ENCODE measurements around the gene MTOR.

Gene MTOR

DNA sequence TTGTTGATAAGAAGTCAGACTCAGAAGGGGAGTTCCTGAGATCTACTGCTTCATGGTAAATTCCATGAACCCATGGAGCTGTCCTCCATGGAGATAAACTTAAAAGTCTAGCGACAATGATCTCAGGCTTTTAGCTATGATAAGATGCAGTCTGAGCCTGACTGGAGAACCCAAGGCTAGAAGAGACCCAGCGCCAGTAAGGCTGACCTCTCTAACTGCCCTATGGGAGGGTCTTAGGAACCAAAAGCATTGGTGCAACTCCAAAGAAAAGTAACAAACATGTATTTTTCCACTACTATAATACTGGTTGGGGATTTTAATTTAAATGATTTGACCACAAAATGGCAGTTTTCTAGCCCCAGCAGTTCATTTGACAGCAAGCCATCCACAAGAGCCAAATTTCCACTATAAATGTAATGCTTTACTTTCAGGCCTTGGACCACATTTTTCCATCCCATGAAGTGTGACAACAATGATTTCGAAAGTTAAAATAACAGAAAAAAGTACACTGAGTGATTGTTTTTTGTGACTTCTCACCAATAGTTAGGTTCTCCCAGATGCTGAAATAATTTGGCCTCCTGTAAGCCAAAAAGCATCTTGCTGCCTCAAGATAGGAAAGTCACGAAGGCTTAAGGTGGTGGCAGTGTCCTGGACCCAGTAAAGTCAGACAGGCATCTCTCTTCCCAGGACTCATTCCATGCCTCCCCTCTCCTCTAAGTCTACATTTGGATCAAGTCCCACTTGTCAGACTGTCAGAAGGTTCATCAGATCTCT lies 119.5 kb downstream of the MTOR start:
- no peak overlapping the region for H3K4me3 ChIP-seq (ENCODE audit: low read depth, low read length)
- TF ChIP-seq, protein P1, sequence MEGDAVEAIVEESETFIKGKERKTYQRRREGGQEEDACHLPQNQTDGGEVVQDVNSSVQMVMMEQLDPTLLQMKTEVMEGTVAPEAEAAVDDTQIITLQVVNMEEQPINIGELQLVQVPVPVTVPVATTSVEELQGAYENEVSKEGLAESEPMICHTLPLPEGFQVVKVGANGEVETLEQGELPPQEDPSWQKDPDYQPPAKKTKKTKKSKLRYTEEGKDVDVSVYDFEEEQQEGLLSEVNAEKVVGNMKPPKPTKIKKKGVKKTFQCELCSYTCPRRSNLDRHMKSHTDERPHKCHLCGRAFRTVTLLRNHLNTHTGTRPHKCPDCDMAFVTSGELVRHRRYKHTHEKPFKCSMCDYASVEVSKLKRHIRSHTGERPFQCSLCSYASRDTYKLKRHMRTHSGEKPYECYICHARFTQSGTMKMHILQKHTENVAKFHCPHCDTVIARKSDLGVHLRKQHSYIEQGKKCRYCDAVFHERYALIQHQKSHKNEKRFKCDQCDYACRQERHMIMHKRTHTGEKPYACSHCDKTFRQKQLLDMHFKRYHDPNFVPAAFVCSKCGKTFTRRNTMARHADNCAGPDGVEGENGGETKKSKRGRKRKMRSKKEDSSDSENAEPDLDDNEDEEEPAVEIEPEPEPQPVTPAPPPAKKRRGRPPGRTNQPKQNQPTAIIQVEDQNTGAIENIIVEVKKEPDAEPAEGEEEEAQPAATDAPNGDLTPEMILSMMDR (IDR thresholded peaks at IDR 0.05; ENCODE audit: control insufficient read depth, extremely low read depth, insufficient read depth), result no peak
- no peak for DNase-seq (ENCODE audit: low read depth)

GRCh38 chr1:11138952-11139351 lies 123.4 kb downstream of the MTOR start:
- DNase-seq (ENCODE audit: low read depth), result no peak
- H3K4me3 ChIP-seq (ENCODE audit: low read depth, low read length), result no peak overlapping the region
- TF ChIP-seq, protein P1 (IDR thresholded peaks at IDR 0.05; ENCODE audit: control insufficient read depth, extremely low read depth, insufficient read depth), result no peak

DNA sequence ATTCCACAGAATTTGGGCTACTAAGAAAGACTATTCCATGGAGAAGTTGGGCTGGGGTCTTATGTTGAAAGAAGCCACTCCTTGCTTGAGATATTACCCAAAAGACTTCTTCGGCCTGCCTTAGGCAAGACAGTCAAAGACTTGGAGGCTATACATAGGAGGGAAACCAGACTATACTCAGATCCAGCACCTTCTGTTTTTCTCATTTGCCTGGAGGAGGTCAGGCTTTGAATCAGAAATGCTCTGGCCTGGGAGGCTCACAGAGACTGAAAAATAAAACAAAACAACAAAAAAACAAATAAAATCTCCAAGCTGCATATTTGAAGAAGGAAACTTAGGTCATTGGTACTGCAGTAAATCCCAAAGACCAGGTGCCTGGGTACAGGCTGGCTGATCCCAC lies 124.3 kb downstream of the MTOR start:
- DNase-seq (ENCODE audit: low read depth), result no peak
- H3K4me3 ChIP-seq (ENCODE audit: low read depth, low read length), result no peak overlapping the region
- TF ChIP-seq, protein P1 (IDR thresholded peaks at IDR 0.05; ENCODE audit: control insufficient read depth, extremely low read depth, insufficient read depth), result no peak

GRCh38 chr1:11134898-11135266 lies 127.5 kb downstream of the MTOR start:
- DNase-seq (ENCODE audit: low read depth), result no peak
- no peak overlapping the region for H3K4me3 ChIP-seq (ENCODE audit: low read depth, low read length)
- TF ChIP-seq, protein P1 (IDR thresholded peaks at IDR 0.05; ENCODE audit: control insufficient read depth, extremely low read depth, insufficient read depth), result no peak

- peak; percentile 63 for DNase-seq (ENCODE audit: low read depth)
- TF ChIP-seq, protein P1 (IDR thresholded peaks at IDR 0.05; ENCODE audit: control insufficient read depth, extremely low read depth, insufficient read depth), result no peak
- H3K4me3 ChIP-seq (ENCODE audit: low read depth, low read length), result no peak overlapping the region
Measured at GRCh38 chr1:11134251-11134897, 128.0 kb downstream of the MTOR start.

DNA sequence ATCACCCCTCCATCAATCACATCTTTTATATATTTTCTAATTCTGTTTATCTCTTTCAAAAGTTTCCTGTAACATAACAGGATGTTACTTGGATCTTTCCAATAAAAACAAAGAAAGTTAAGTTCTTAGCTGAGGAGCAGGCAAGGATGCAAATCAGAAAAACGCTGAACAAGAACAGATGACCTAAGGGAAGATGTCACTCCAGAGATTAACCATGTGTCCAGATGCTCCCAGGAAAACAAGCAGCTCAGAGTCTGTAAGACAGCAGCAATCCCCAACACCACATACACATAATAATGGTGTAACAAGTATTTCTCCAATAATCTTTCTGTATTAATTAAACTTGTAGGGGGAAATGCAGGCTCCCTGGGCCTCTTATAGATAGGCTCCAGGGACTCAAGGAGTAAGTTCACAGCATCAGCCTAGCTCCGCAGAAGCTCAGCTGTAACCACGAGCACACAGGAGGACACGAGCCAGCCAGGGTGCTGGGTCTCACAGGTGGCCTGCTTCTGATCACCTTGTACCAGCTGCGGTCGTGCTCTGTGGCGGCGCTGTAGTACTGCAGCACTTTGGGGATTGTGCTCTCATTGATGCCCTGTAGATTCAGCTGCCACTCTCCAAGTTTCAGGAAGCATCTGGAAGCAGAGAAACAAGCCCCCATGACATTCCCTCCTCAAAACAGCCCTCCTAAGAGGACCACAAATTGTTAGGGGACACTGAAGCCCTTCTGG lies 129.6 kb downstream of the MTOR start:
- TF ChIP-seq, protein P1 (IDR thresholded peaks at IDR 0.05; ENCODE audit: control insufficient read depth, extremely low read depth, insufficient read depth), result no peak
- DNase-seq (ENCODE audit: low read depth), result no peak
- H3K4me3 ChIP-seq (ENCODE audit: low read depth, low read length), result no peak overlapping the region

Measured in LNCaP clone FGC (cell line).